ENCODE measurements around the gene MMAB.
A peak's percentile ranks its signal among the peaks of the same experiment; 100 is the strongest.

MMAB gene

GRCh38 chr12:109523071-109523470 is 50.2 kb downstream of the MMAB start:
- peaks cover 34% of the 10 kb centered on the region for H3K36me3 ChIP-seq (replicated peaks)
- H3K27ac ChIP-seq, result no peak overlapping the region
- DNase-seq, result no peak
- H3K27me3 ChIP-seq (replicated peaks), result no peaks in the 10 kb centered on the region
- H3K4me3 ChIP-seq (ENCODE audit: low read depth, low read length), result no peak overlapping the region
- TF ChIP-seq, protein P1, sequence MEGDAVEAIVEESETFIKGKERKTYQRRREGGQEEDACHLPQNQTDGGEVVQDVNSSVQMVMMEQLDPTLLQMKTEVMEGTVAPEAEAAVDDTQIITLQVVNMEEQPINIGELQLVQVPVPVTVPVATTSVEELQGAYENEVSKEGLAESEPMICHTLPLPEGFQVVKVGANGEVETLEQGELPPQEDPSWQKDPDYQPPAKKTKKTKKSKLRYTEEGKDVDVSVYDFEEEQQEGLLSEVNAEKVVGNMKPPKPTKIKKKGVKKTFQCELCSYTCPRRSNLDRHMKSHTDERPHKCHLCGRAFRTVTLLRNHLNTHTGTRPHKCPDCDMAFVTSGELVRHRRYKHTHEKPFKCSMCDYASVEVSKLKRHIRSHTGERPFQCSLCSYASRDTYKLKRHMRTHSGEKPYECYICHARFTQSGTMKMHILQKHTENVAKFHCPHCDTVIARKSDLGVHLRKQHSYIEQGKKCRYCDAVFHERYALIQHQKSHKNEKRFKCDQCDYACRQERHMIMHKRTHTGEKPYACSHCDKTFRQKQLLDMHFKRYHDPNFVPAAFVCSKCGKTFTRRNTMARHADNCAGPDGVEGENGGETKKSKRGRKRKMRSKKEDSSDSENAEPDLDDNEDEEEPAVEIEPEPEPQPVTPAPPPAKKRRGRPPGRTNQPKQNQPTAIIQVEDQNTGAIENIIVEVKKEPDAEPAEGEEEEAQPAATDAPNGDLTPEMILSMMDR (IDR thresholded peaks at IDR 0.05; ENCODE audit: low read depth, low read length, missing control alignments), result no peak
- in situ Hi-C loops (cut with HindIII; ENCODE audit: low pct_ligation_motif_present, low sequenced_read_pairs), result no loop called here

GRCh38 chr12:109521831-109522230 is 51.5 kb downstream of the MMAB start:
- in situ Hi-C loops (cut with HindIII; ENCODE audit: low pct_ligation_motif_present, low sequenced_read_pairs), result no loop called here
- TF ChIP-seq, protein P1 (IDR thresholded peaks at IDR 0.05; ENCODE audit: low read depth, low read length, missing control alignments), result no peak
- no peak for DNase-seq
- H3K36me3 ChIP-seq (replicated peaks), result peaks cover 39% of the 10 kb centered on the region
- no peak overlapping the region for H3K4me3 ChIP-seq (ENCODE audit: low read depth, low read length)
- no peak overlapping the region for H3K27ac ChIP-seq
- no peaks in the 10 kb centered on the region for H3K27me3 ChIP-seq (replicated peaks)

DNA sequence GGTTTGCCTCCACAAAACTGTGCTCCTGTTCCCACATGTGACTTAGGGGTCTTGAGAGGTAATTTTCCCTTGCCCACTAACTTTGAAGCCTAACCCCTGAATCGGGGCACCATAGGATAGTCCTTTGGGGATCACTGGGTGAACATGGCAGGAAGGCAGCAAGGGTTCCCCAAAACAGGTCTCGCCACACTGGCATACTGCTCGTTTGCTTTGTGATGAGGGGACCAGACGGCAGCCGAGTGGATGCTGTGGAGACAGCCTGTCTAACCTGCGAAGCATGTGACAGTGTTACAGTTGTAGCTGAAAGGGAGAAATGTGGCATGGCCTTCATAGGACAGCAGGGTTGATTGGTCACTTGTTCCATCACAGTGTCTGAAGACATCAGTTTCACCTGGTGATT is 53.5 kb downstream of the MMAB start:
- TF ChIP-seq, protein P1 (IDR thresholded peaks at IDR 0.05; ENCODE audit: low read depth, low read length, missing control alignments), result no peak
- Histone ChIP-seq H3K27ac (peak overlapping the region; percentile 67), H3K36me3 (replicated peaks) (peaks cover 38% of the 10 kb centered on the region), H3K4me3 (ENCODE audit: low read depth, low read length) (no peak overlapping the region), H3K27me3 (replicated peaks) (no peaks in the 10 kb centered on the region)
- no peak for DNase-seq
- in situ Hi-C loops (cut with HindIII; ENCODE audit: low pct_ligation_motif_present, low sequenced_read_pairs), result no loop called here

- Histone ChIP-seq H3K36me3 (replicated peaks) (peaks cover 36% of the 10 kb centered on the region), H3K27ac (peak overlapping the region; percentile 67), H3K4me3 (ENCODE audit: low read depth, low read length) (no peak overlapping the region), H3K27me3 (replicated peaks) (no peaks in the 10 kb centered on the region)
- in situ Hi-C loops (cut with HindIII; ENCODE audit: low pct_ligation_motif_present, low sequenced_read_pairs), result no loop called here
- peak; percentile 74 for DNase-seq
- TF ChIP-seq, protein P1 (IDR thresholded peaks at IDR 0.05; ENCODE audit: low read depth, low read length, missing control alignments), result peak; percentile 96
These were observed 54.3 kb downstream of the MMAB start for GRCh38 chr12:109518820-109519665.

DNA sequence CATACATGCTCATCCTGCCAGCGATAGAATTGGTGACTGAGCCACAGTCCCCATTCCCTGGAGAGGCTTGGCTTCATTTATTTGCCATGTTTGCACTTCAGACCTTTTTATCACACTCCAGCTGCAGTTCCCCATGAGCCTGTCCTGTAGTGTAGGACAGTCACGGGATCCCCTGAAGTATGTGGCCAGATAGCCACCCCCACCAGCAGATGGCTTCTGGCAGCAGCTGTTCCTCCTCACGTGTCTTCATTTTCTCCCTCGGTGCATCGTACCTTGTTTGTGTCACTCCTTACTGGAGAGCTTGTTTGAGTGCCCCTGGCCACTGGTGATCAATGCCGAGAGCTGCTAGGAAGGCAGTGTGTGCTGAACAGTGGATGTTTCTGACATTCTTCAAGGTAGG is 55.7 kb downstream of the MMAB start:
- Histone ChIP-seq H3K36me3 (replicated peaks) (peaks cover 32% of the 10 kb centered on the region), H3K4me3 (ENCODE audit: low read depth, low read length) (no peak overlapping the region), H3K27me3 (replicated peaks) (no peaks in the 10 kb centered on the region), H3K27ac (no peak overlapping the region)
- in situ Hi-C loops (cut with HindIII; ENCODE audit: low pct_ligation_motif_present, low sequenced_read_pairs), result no loop called here
- TF ChIP-seq, protein P1 (IDR thresholded peaks at IDR 0.05; ENCODE audit: low read depth, low read length, missing control alignments), result no peak
- DNase-seq, result no peak

All from brain microvascular endothelial cell (primary cell).